HEK293T (cell line): ENCODE data around the gene PRIMA1.

Experiments used
- CTCF ChIA-PET: fragments of 350-600 bp; formaldehyde crosslinking; extraction: SDS; loops from one replicate; lab custom pipeline; 2021; ENCODE audit warnings: antibody characterized with exemption, inconsistent platforms; lab: Yijun Ruan, JAX
- POLR2A ChIA-PET: fragments of 350-600 bp; formaldehyde crosslinking; extraction: SDS; loops from one replicate; lab custom pipeline; 2020; ENCODE audit warnings: antibody characterized with exemption, inconsistent platforms; lab: Yijun Ruan, JAX
- DNase-seq: peaks from one replicate; pipeline ENCODE4 v3.0.0; 2012; ENCODE audit warnings: mixed read lengths; ENCODE audit errors: extremely low spot score
- ARNT ChIP-seq: fragments of 450-650 bp; IDR thresholded peaks from 2 replicates; pipeline ENCODE4 v1.6.1; 2017; ENCODE audit warnings: mild to moderate bottlenecking
- BHLHE40 ChIP-seq: fragments of 450-650 bp; IDR thresholded peaks from 2 replicates; pipeline ENCODE4 v1.6.1; 2016; ENCODE audit warnings: mild to moderate bottlenecking, moderate library complexity, borderline replicate concordance
- CTBP1 ChIP-seq: fragments of 450-650 bp; IDR thresholded peaks from 2 replicates; pipeline ENCODE4 v1.6.1; 2016; ENCODE audit warnings: borderline replicate concordance
- ELF4 ChIP-seq: fragments of 450-650 bp; IDR thresholded peaks from 2 replicates; pipeline ENCODE4 v1.6.1; 2017; ENCODE audit warnings: antibody characterized with exemption
- FOXA1 ChIP-seq: fragments of 450-650 bp; IDR thresholded peaks from 2 replicates; pipeline ENCODE4 v1.6.1; 2016; ENCODE audit warnings: mild to moderate bottlenecking
- FOXK2 ChIP-seq: fragments of 450-650 bp; IDR thresholded peaks from 2 replicates; pipeline ENCODE4 v1.6.1; 2016; ENCODE audit warnings: mild to moderate bottlenecking
- FOXM1 ChIP-seq: fragments of 450-650 bp; IDR thresholded peaks from 2 replicates; pipeline ENCODE4 v1.6.1; 2017; ENCODE audit warnings: mild to moderate bottlenecking, borderline replicate concordance
- HDGF ChIP-seq: fragments of 450-650 bp; IDR thresholded peaks from 2 replicates; pipeline ENCODE4 v1.6.1; 2017; ENCODE audit warnings: antibody characterized with exemption, borderline replicate concordance
- L3MBTL2 ChIP-seq: fragments of 450-650 bp; conservative IDR thresholded peaks from 2 replicates; pipeline ENCODE4 v1.6.1; 2016; ENCODE audit warnings: mild to moderate bottlenecking
- LEF1 ChIP-seq: fragments of 450-650 bp; IDR thresholded peaks from 2 replicates; pipeline ENCODE4 v1.6.1; 2017; ENCODE audit warnings: mild to moderate bottlenecking, borderline replicate concordance
- NFRKB ChIP-seq: fragments of 450-650 bp; IDR thresholded peaks from 2 replicates; pipeline ENCODE4 v1.6.1; 2016; ENCODE audit warnings: mild to moderate bottlenecking, moderate library complexity
- SP1 ChIP-seq: fragments of 450-650 bp; IDR thresholded peaks from 2 replicates; pipeline ENCODE4 v1.6.1; 2017
- SUZ12 ChIP-seq: fragments of 450-650 bp; IDR thresholded peaks from 2 replicates; pipeline ENCODE4 v1.6.1; 2016; ENCODE audit warnings: mild to moderate bottlenecking
- TARDBP ChIP-seq: fragments of 450-650 bp; IDR thresholded peaks from 2 replicates; pipeline ENCODE4 v1.6.1; 2016
- ZNF384 ChIP-seq: fragments of 450-650 bp; IDR thresholded peaks from 2 replicates; pipeline ENCODE4 v1.6.1; 2016
- TF ChIP-seq, protein P1 (sequence below): fragments of 450-650 bp; IDR thresholded peaks from 2 replicates; pipeline ENCODE4 v1.6.1; 2016

The PRIMA1 gene

GRCh38 chr14:93674343-93674742, 113.9 kb downstream of the PRIMA1 start:
- DNase-seq, result no peak
- TF ChIP-seq NFRKB, result no peak
- no peak for TF ChIP-seq L3MBTL2
- POLR2A ChIA-PET, result no interaction called here
- CTCF ChIA-PET, result no interaction called here

- TF ChIP-seq HDGF, result no peak
- TF ChIP-seq FOXK2, result no peak
- TF ChIP-seq ZNF384, result no peak
- TF ChIP-seq SP1, result no peak
- no peak for TF ChIP-seq L3MBTL2
- no peak for TF ChIP-seq FOXM1
- TF ChIP-seq, protein P1, sequence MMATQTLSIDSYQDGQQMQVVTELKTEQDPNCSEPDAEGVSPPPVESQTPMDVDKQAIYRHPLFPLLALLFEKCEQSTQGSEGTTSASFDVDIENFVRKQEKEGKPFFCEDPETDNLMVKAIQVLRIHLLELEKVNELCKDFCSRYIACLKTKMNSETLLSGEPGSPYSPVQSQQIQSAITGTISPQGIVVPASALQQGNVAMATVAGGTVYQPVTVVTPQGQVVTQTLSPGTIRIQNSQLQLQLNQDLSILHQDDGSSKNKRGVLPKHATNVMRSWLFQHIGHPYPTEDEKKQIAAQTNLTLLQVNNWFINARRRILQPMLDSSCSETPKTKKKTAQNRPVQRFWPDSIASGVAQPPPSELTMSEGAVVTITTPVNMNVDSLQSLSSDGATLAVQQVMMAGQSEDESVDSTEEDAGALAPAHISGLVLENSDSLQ, result no peak
- TF ChIP-seq ARNT, result no peak
- no peak for TF ChIP-seq NFRKB
- TF ChIP-seq ELF4, result no peak
- no peak for TF ChIP-seq FOXA1
- no peak for TF ChIP-seq BHLHE40
- TF ChIP-seq SUZ12, result no peak
- TF ChIP-seq TARDBP, result no peak
- no peak for TF ChIP-seq CTBP1
- no peak for TF ChIP-seq LEF1
- POLR2A ChIA-PET, result no interaction called here
- DNase-seq, result no peak
- CTCF ChIA-PET, result no interaction called here
These were observed 118.7 kb downstream of the PRIMA1 start for GRCh38 chr14:93669632-93670031.
